OCI-LY3 (cell line): ENCODE data around the gene PCDHA13.

Experiments
- H2AFZ ChIP-seq: fragments of 200-600, 300-600 bp; shearing (Covaris generic); 2 replicates; pipeline ENCODE4 v1.6.0; 2014; ENCODE audit warnings: antibody characterized with exemption, low read depth, low read length
- H3K27ac ChIP-seq: fragments of 200-600, 300-600 bp; sonication (generic); 2 replicates; pipeline ENCODE4 v1.5.1; 2014; ENCODE audit warnings: mild to moderate bottlenecking, low read length, moderate library complexity, mixed read lengths
- H3K27me3 ChIP-seq: fragments of 200-600, 300-600 bp; sonication (generic); 2 replicates; pipeline ENCODE4 v1.6.1; 2014; ENCODE audit warnings: low read depth, low read length, mixed read lengths
- H3K36me3 ChIP-seq: fragments of 200-600, 300-600 bp; sonication (generic); replicated peaks from 2 replicates; pipeline ENCODE3; 2014; ENCODE audit warnings: low read depth, low read length, mixed read lengths
- H3K4me1 ChIP-seq: fragments of 300-600, 200-600 bp; sonication (generic); 2 replicates; pipeline ENCODE4 v1.6.1; 2014; ENCODE audit warnings: low read length, mixed read lengths
- H3K4me2 ChIP-seq: fragments of 200-600, 300-600 bp; sonication (generic); 2 replicates; pipeline ENCODE4 v1.6.1; 2014; ENCODE audit warnings: low read length, mixed read lengths
- H3K4me3 ChIP-seq: fragments of 300-600, 200-600 bp; sonication (generic); 2 replicates; pipeline ENCODE4 v1.5.1; 2014; ENCODE audit warnings: antibody characterized with exemption, mild to moderate bottlenecking, low read length, moderate library complexity
- H3K79me2 ChIP-seq: fragments of 300-600, 200-600 bp; shearing (Covaris generic); 2 replicates; pipeline ENCODE4 v1.6.1; 2014; ENCODE audit warnings: mild to moderate bottlenecking, low read length, mixed read lengths
- H3K9ac ChIP-seq: fragments of 300-600, 200-600 bp; shearing (Covaris generic); 2 replicates; pipeline ENCODE4 v1.6.0; 2014; ENCODE audit warnings: mild to moderate bottlenecking, low read length, moderate library complexity
- H3K9me3 ChIP-seq: fragments of 200-600, 300-600 bp; shearing (Covaris generic); 2 replicates; pipeline ENCODE4 v1.6.1; 2014; ENCODE audit warnings: low read length, mixed read lengths; ENCODE audit not compliant: insufficient read depth
- H4K20me1 ChIP-seq: fragments of 200-600, 300-600 bp; sonication (generic); 2 replicates; pipeline ENCODE4 v1.6.1; 2016; ENCODE audit warnings: low read length, mixed read lengths; ENCODE audit not compliant: insufficient read depth
- EZH2phosphoT487 ChIP-seq: fragments of 200-600 bp; shearing (Covaris generic); IDR thresholded peaks from 2 replicates; pipeline ENCODE4 v1.6.1; 2018; ENCODE audit warnings: antibody characterized with exemption, mixed run types, low read depth
- TF ChIP-seq, protein P1 (sequence below): fragments of 200-600, 300-600 bp; sonication (generic); IDR thresholded peaks from 2 replicates; pipeline ENCODE4 v1.5.1; 2014; ENCODE audit warnings: antibody characterized with exemption, low read length, low read depth

The PCDHA13 gene

DNA sequence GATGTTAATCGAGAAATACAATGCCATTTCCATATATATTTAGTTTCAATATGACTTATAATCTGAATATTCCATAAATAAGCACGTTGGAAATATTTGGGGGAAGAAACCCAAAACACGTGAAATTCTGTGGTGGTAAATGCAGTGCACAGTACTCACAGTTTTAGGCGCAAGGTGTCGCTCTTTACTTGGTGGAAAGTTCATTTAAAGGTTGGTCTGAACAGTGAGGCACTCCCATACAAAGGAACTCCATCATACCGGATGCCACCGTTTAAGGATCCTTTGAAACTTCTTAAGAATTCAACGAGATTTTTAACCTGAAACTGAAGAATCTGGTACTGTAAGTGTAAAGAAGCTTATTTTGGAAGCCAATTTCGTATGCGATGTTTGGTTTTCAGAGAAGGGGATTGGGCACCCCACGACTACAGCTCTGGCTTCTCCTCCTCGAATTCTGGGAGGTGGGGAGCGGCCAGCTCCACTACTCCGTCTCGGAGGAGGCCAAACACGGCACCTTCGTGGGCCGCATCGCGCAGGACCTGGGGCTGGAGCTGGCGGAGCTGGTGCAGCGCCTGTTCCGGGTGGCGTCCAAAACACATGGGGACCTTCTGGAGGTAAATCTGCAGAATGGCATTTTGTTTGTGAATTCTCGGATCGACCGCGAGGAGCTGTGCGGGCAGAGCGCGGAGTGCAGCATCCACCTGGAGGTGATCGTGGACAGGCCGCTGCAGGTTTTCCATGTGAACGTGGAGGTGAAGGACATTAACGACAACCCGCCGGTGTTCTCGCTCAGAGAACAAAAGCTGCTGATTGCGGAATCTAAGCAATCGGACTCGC is 13.0 kb upstream of the PCDHA13 start, which contains the start of gene PCDHA11:
TSS of gene PCDHA11 (plus strand) at position 237 of the 834 bp plus-strand sequence. CDS start at position 384, 147 bp downstream.
- no peaks in the 10 kb centered on the region for H4K20me1 ChIP-seq
- no peaks in the 10 kb centered on the region for H3K79me2 ChIP-seq
- H3K4me3 ChIP-seq, result no peak within 1 kb of the TSS
- no peak within 1 kb of the TSS for H3K4me2 ChIP-seq
- H3K36me3 ChIP-seq, result no peaks in the 10 kb centered on the region
- H3K9ac ChIP-seq, result no peak within 1 kb of the TSS
- TF ChIP-seq, protein P1, sequence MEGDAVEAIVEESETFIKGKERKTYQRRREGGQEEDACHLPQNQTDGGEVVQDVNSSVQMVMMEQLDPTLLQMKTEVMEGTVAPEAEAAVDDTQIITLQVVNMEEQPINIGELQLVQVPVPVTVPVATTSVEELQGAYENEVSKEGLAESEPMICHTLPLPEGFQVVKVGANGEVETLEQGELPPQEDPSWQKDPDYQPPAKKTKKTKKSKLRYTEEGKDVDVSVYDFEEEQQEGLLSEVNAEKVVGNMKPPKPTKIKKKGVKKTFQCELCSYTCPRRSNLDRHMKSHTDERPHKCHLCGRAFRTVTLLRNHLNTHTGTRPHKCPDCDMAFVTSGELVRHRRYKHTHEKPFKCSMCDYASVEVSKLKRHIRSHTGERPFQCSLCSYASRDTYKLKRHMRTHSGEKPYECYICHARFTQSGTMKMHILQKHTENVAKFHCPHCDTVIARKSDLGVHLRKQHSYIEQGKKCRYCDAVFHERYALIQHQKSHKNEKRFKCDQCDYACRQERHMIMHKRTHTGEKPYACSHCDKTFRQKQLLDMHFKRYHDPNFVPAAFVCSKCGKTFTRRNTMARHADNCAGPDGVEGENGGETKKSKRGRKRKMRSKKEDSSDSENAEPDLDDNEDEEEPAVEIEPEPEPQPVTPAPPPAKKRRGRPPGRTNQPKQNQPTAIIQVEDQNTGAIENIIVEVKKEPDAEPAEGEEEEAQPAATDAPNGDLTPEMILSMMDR, result no peak
- no peak for TF ChIP-seq EZH2phosphoT487
- H3K9me3 ChIP-seq, result no peaks in the 10 kb centered on the region
- no peak within 1 kb of the TSS for H3K27ac ChIP-seq
- H2AFZ ChIP-seq, result no peak within 1 kb of the TSS
- H3K4me1 ChIP-seq, result no peaks in the 10 kb centered on the region
- H3K27me3 ChIP-seq, result no peaks in the 10 kb centered on the region

DNA sequence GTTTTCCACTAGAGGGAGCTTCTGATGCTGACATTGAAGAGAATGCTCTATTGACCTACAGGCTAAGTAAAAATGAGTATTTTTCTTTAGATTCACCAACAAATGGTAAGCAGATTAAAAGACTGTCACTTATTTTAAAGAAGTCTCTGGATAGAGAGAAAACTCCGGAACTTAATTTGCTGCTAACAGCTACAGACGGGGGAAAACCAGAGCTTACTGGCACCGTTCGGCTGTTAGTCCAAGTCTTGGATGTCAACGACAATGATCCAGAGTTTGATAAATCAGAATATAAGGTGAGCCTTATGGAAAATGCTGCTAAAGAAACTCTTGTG is 12.4 kb upstream of the PCDHA13 start:
- Histone ChIP-seq H3K4me3 (no peak overlapping the region), H3K79me2 (no peaks in the 10 kb centered on the region), H3K9me3 (no peaks in the 10 kb centered on the region), H4K20me1 (no peaks in the 10 kb centered on the region), H3K4me1 (no peaks in the 10 kb centered on the region), H3K9ac (no peak overlapping the region), H2AFZ (no peak overlapping the region), H3K27me3 (no peaks in the 10 kb centered on the region), H3K27ac (no peak overlapping the region), H3K36me3 (no peaks in the 10 kb centered on the region), H3K4me2 (no peak overlapping the region)
- TF ChIP-seq EZH2phosphoT487, result no peak
- TF ChIP-seq, protein P1, result no peak

DNA sequence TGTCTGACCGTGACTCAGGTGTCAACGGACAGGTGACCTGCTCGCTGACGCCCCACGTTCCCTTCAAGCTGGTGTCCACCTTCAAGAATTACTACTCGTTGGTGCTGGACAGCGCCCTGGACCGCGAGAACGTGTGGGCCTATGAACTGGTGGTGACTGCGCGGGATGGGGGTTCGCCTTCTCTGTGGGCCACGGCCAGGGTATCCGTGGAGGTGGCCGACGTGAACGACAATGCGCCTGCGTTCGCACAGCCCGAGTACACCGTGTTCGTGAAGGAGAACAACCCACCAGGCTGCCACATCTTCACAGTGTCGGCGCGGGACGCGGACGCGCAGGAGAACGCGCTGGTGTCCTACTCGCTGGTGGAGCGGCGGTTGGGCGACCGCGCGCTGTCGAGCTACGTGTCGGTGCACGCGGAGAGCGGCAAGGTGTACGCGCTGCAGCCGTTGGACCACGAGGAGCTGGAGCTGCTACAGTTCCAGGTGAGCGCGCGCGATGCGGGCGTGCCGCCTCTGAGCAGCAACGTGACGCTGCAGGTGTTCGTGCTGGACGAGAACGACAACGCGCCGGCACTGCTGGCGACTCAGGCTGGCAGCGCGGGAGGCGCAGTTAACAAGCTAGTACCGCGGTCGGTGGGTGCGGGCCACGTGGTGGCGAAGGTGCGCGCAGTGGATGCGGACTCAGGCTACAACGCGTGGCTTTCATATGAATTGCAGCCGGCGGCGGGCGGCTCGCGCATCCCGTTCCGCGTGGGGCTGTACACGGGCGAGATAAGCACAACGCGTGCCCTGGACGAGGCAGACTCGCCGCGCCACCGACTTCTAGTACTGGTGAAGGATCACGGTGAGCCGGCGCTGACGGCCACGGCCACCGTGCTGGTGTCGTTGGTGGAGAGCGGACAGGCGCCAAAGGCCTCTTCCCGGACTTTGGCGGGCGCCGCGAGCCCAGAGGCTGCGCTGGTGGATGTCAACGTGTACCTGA is 11.4 kb upstream of the PCDHA13 start:
- Histone ChIP-seq H3K9ac (no peak overlapping the region), H3K4me2 (no peak overlapping the region), H3K79me2 (no peaks in the 10 kb centered on the region), H2AFZ (no peak overlapping the region), H3K36me3 (no peaks in the 10 kb centered on the region), H3K4me3 (no peak overlapping the region), H3K9me3 (no peaks in the 10 kb centered on the region), H3K4me1 (no peaks in the 10 kb centered on the region), H3K27ac (no peak overlapping the region), H3K27me3 (no peaks in the 10 kb centered on the region), H4K20me1 (no peaks in the 10 kb centered on the region)
- no peak for TF ChIP-seq EZH2phosphoT487
- TF ChIP-seq, protein P1, result no peak
